K562 (cell line): ENCODE data around the gene DLG4. TPM values are rescaled to one million over a fixed set of nuclear protein-coding genes. Genes with fewer than 3 reads are reported as not detected.
A peak's percentile ranks its signal among the peaks of the same experiment; 100 is the strongest.

ENCODE experiments used
- ARID1B ChIP-seq: fragments of 450-650 bp; IDR thresholded peaks from 2 replicates; pipeline ENCODE4 v1.6.1; 2016; ENCODE audit warnings: antibody characterized with exemption, mild to moderate bottlenecking, inconsistent platforms
- ARNT ChIP-seq, 2 experiments: fragments of 450-650 bp; IDR thresholded peaks; 2 replicates each; pipeline ENCODE4 v1.6.1; 2016; ENCODE audit warnings: mild to moderate bottlenecking in 1 of 2
- E2F3 ChIP-seq: fragments of 250-450 bp; sonication (Bioruptor Pico); IDR thresholded peaks from 2 replicates; pipeline ENCODE4 v1.4.0; 2020; ENCODE audit warnings: mild to moderate bottlenecking
- ELF2 ChIP-seq: fragments of 250-450 bp; sonication (Bioruptor Pico); IDR thresholded peaks from 2 replicates; pipeline ENCODE4 v1.5.0; 2021; ENCODE audit warnings: mild to moderate bottlenecking
- GTF2F1 ChIP-seq: IDR thresholded peaks from 2 replicates; pipeline ENCODE4 v1.6.1; 2011; ENCODE audit warnings: low read depth, low read length, improper control_type of control experiment
- HOMEZ ChIP-seq: fragments of 250-450 bp; sonication (Bioruptor Pico); IDR thresholded peaks from 2 replicates; pipeline ENCODE4 v1.4.0; 2020; ENCODE audit warnings: mild to moderate bottlenecking, moderate library complexity
- NCOA4 ChIP-seq: fragments of 450-650 bp; IDR thresholded peaks from 2 replicates; pipeline ENCODE4 v1.6.1; 2018; ENCODE audit warnings: mild to moderate bottlenecking; ENCODE audit not compliant: partially characterized antibody
- POLR2G ChIP-seq: fragments of 200-400 bp; formaldehyde crosslinking; IDR thresholded peaks from 2 replicates; pipeline ENCODE4 v1.6.1; 2017; ENCODE audit warnings: low read depth, mild to moderate bottlenecking, antibody characterized with exemption, low read length, moderate library complexity
- SMAD3 ChIP-seq: fragments of 450-650 bp; formaldehyde crosslinking; conservative IDR thresholded peaks from 2 replicates; pipeline ENCODE4 v1.4.0; 2020; ENCODE audit warnings: mild to moderate bottlenecking
- STAT5B ChIP-seq: fragments of 250-450 bp; sonication (Bioruptor Pico); IDR thresholded peaks from 2 replicates; pipeline ENCODE4 v1.8.0; 2021; ENCODE audit warnings: mild to moderate bottlenecking, inconsistent platforms
- TAF7 ChIP-seq: fragments of 450-650 bp; IDR thresholded peaks from 2 replicates; pipeline ENCODE4 v1.6.1; 2016; ENCODE audit warnings: missing genetic modification characterization, missing compliant biosample characterization
- TCFL5 ChIP-seq: fragments of 250-450 bp; sonication (Bioruptor Pico); conservative IDR thresholded peaks from 2 replicates; pipeline ENCODE4 v1.6.1; 2021; ENCODE audit warnings: mild to moderate bottlenecking, moderate library complexity, matching md5 sums
- U2AF1 ChIP-seq: fragments of 200-400 bp; formaldehyde crosslinking; optimal IDR thresholded peaks from 2 replicates; pipeline ENCODE3; 2017; ENCODE audit warnings: mild to moderate bottlenecking, low read depth, low read length, moderate library complexity
- ZBTB33 ChIP-seq: sonication (generic); formaldehyde crosslinking; IDR thresholded peaks from 2 replicates; pipeline ENCODE4 v1.8.1; 2023; ENCODE audit warnings: mild to moderate bottlenecking, missing genetic modification reagents
- ZFP36 ChIP-seq: fragments of 150-350 bp; IDR thresholded peaks from 2 replicates; pipeline ENCODE4 v1.6.1; 2018; ENCODE audit warnings: low read length, low read depth; ENCODE audit not compliant: partially characterized antibody
- ZNF318 ChIP-seq, 2 experiments: fragments of 450-650 bp; IDR thresholded peaks; 2 replicates each; pipeline ENCODE4 v1.6.1; 2016; ENCODE audit warnings: mild to moderate bottlenecking in 2 of 2, borderline replicate concordance in 1 of 2, low read depth in 1 of 2, moderate library complexity in 1 of 2
- polyA plus RNA-seq, 8 experiments: library from polyadenylated mRNA; depleted of rRNA in 4 of 8; stranded (reverse) in 5 of 8; unstranded in 3 of 8; fragments of >200 nt; fragmentation: Nextera tagmentation in 2 of 8; fragmentation: Illumina TruSeq in 1 of 8; extraction: Ambion mirVana in 2 of 8; extraction: Trizol in 1 of 8; gene quantifications; 2 replicates each; pipeline versions ENCODE4 v1.2.1 to v1.2.3, GENCODE V29; 2011 to 2014; ENCODE audit warnings: inconsistent platforms in 1 of 8, missing spikeins in 1 of 8
- total RNA-seq, 7 experiments: library from RNA; depleted of rRNA in 6 of 7; stranded (reverse); fragments of >200 nt in 6 of 7; fragmentation: Illumina TruSeq in 2 of 7; extraction: Trizol in 2 of 7; gene quantifications; 2 replicates each; pipeline versions ENCODE4 v1.2.1 to v1.2.3, GENCODE V29; 2011 to 2021; ENCODE audit warnings: low replicate concordance in 1 of 7

The DLG4 gene
- total and polyA plus RNA-seq, 9 of the 15 experiments (the other 6 are each of a cell fraction or from before 2014, with no cell fraction given) = 0.03 to 12.0 (median 4.1) TPM

DNA sequence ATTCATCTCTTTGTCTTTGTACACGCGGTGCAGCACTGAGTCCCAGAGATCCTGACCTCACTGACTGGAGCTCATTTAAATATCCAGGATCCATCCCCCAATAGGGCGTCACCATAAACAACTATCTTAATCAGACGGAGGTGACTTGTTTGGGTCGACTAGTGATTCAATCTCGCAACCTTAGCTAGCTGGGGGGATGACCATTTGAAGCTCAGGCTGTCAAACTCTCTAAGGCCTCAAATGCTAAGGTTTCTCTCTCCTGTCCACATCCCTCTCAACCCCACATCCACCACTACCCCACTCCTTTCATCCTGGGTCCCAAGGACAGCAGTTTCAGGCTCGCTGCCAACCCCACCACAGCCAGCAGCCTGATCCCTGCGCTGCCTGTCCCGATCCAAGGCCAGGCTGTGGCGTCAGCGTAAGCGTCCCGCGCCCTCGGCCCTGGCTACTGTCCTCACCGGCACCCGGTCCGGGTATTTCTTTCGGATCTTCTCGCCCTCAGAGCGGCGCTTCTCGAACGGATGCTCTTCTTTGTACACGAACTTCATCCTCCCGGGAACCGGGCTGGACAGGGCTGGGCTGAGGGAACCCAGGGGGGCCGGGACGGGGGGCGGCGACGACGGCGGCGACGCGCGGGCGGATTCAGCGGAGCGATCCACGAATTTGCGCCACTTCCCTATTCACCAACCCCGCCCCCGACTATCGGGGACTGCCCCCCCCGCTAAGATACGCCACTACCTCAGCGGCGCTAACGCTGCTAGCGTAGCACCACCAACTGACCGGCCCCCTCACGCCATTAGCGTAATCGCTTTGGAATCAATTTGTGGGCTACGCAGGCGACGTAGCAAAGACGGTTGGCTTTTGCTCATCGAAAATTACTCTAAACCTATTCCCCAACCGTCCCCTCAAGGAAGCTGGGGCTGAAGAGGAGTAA lies 22.4 kb upstream of the DLG4 start, which contains the start of gene GABARAP (continued):
- no peak for TF ChIP-seq ELF2 (CRISPR knock-in tag)
- TF ChIP-seq ZNF318 (IDR thresholded peaks at IDR 0.05; ENCODE audit: borderline replicate concordance in 1 of 2, low read depth in 1 of 2) = no peak
- peak; percentile 25; the same call in 1 of the 2 replicates for TF ChIP-seq ARID1B
- TF ChIP-seq HOMEZ (CRISPR knock-in tag) = no peak
- TF ChIP-seq ZBTB33 = no peak
- TF ChIP-seq E2F3 (CRISPR knock-in tag) = no peak
- TF ChIP-seq GTF2F1 = no peak
- no peak for TF ChIP-seq TCFL5 (CRISPR knock-in tag)
- no peak for TF ChIP-seq NCOA4
- TF ChIP-seq ARNT (IDR thresholded peaks at IDR 0.05) = no peak
- TF ChIP-seq TAF7 (tag) = 0 out of 2 replicates have a peak, but pooled peaks have one; percentile 47
- peak; percentile 83 for TF ChIP-seq POLR2G
- no peak for TF ChIP-seq SMAD3
- TF ChIP-seq ZFP36 = no peak
- TF ChIP-seq U2AF1 = no peak
- TF ChIP-seq STAT5B = no peak
